PC-3 (cell line): ENCODE results near the gene CCBE1.

Source experiments
- EZH2 ChIP-seq: fragments of 300-600 bp; sonication (generic); IDR thresholded peaks from one replicate; pipeline ENCODE4 v1.6.1; 2017; ENCODE audit warnings: antibody characterized with exemption, mild to moderate bottlenecking, low read length; ENCODE audit not compliant: unreplicated experiment
- EZH2phosphoT487 ChIP-seq: fragments of 300-600 bp; sonication (generic); IDR thresholded peaks from 2 replicates; pipeline ENCODE4 v1.6.1; 2018; ENCODE audit warnings: mild to moderate bottlenecking, antibody characterized with exemption, low read length, borderline replicate concordance
- TF ChIP-seq, protein P1 (sequence below): fragments of 300-600 bp; sonication (generic); conservative IDR thresholded peaks from 2 replicates; pipeline ENCODE4 v1.5.1; 2017; ENCODE audit warnings: antibody characterized with exemption, low read depth, mild to moderate bottlenecking, low read length

GRCh38 chr18:59555995-59556659 lies 141.1 kb downstream of the CCBE1 start:
- TF ChIP-seq, protein P1, sequence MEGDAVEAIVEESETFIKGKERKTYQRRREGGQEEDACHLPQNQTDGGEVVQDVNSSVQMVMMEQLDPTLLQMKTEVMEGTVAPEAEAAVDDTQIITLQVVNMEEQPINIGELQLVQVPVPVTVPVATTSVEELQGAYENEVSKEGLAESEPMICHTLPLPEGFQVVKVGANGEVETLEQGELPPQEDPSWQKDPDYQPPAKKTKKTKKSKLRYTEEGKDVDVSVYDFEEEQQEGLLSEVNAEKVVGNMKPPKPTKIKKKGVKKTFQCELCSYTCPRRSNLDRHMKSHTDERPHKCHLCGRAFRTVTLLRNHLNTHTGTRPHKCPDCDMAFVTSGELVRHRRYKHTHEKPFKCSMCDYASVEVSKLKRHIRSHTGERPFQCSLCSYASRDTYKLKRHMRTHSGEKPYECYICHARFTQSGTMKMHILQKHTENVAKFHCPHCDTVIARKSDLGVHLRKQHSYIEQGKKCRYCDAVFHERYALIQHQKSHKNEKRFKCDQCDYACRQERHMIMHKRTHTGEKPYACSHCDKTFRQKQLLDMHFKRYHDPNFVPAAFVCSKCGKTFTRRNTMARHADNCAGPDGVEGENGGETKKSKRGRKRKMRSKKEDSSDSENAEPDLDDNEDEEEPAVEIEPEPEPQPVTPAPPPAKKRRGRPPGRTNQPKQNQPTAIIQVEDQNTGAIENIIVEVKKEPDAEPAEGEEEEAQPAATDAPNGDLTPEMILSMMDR, result no peak
- TF ChIP-seq EZH2, result no peak
- no peak for TF ChIP-seq EZH2phosphoT487
